ENCODE data around the gene PRSS27.
A peak's percentile ranks its signal among the peaks of the same experiment; 100 is the strongest.

PRSS27 gene

DNA sequence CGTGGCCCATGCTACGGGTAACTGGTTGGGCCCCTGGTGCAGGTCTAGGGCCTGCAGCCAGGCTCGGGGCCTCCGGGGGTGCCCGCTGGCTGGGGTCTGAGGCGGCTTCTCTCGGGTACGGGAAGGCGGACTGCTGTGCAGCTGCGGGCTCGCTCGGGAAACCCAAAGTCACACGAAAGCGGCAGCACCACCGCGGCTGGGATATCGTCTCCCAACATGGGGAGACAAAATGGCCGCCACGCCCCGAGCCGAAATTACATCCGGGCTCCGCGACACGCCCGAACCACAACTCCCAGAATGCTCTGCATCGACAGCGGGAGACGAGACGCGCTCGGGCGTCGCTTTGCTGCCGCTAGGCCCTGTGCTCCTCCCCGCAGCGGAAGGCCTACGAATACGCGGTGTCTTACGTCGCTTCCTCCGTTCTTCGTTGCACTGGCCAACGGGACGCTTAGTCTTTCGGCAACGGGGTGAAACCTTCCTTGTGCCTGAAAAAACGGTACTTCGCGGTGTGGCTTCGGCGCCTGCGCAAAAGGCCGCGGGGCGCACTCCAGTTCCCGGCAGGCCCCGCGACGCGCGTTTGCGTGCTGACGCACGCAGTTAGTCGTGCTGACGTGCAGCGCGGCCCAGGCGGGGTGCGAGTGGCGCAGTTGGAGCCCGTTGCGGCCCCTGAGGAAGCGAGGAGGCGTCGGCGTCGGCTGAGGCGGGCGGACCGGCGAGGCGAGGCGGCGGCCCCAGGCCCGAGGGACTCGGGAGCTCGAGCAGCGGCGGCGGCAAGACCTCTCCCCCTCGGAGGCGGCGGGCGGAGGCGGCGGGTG lies 32.2 kb upstream of the PRSS27 start, which contains the start of gene SRRM2:
SRRM2 (plus strand) TSS at position 604 of the 815 bp plus-strand sequence. CDS start 3,727 bp downstream, outside the sequence.
- peak; percentile 92 for DNase-seq (ENCODE audit: low spot score)
- ChIA-PET POLR2A (ENCODE audit: low non-redundant PET) (interaction anchor here (0.6 to 1.9 kb wide), 2 partner anchors 16 to 1442 kb away, joined by 3 to 12 read pairs; no protein-coding TSS in a partner anchor), CTCF (no interaction called here)
- TF ChIP-seq, protein P1, sequence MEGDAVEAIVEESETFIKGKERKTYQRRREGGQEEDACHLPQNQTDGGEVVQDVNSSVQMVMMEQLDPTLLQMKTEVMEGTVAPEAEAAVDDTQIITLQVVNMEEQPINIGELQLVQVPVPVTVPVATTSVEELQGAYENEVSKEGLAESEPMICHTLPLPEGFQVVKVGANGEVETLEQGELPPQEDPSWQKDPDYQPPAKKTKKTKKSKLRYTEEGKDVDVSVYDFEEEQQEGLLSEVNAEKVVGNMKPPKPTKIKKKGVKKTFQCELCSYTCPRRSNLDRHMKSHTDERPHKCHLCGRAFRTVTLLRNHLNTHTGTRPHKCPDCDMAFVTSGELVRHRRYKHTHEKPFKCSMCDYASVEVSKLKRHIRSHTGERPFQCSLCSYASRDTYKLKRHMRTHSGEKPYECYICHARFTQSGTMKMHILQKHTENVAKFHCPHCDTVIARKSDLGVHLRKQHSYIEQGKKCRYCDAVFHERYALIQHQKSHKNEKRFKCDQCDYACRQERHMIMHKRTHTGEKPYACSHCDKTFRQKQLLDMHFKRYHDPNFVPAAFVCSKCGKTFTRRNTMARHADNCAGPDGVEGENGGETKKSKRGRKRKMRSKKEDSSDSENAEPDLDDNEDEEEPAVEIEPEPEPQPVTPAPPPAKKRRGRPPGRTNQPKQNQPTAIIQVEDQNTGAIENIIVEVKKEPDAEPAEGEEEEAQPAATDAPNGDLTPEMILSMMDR (conservative IDR thresholded peaks at IDR 0.05; ENCODE audit: low read depth) = no peak
- peak within 1 kb of the TSS; percentile 99 for H3K27ac ChIP-seq

DNA sequence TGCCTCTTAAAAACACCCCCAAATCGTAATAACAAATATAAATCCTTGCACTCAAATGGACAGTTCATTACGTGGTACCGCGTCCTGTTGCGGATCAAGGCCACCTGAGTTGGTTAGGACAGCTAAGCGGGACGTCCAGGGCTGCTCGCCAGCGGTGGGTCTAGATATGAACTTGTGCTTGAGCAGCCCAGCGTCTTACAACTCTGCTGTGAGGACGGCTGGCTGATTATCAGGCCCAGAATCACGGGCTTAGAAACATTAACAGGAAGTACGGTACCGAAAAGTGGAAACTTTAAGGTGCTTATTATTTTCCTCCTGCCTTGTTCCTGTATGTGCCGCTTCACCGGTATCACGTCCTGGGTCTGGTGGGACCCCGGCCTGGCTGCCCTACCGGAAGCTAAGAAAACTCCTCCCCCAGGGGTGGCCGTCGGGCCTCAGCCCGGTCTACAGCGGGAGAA lies 31.6 kb upstream of the PRSS27 start:
- ChIA-PET POLR2A (ENCODE audit: low non-redundant PET) (no interaction called here), CTCF (no interaction called here)
- TF ChIP-seq, protein P1 (conservative IDR thresholded peaks at IDR 0.05; ENCODE audit: low read depth) = no peak
- peak overlapping the region; percentile 99 for H3K27ac ChIP-seq
- DNase-seq (ENCODE audit: low spot score) = peak; percentile 66

DNA sequence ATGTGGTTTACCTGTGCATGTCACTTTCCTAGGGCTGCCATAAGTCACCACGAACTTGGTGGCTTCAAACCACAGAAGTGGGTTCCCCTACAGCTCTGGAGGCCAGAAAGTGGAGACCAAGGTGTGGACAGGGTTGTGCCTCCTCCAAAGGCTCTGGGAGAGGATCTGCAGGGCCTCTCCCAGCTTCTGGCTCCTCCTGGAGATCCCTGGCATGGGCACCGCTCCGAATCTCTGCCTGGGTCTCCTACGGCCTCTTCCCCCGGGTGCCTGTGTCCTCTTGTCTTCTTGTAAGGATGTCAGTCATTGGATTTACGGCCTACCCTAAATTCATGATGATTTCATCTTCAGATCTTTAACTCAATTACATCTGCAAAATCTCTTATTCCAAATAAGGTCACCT lies 29.9 kb upstream of the PRSS27 start:
- POLR2A ChIA-PET (ENCODE audit: low non-redundant PET) = no interaction called here
- peak overlapping the region; percentile 7; the same call in 1 of the 2 replicates for H3K27ac ChIP-seq
- TF ChIP-seq, protein P1 (conservative IDR thresholded peaks at IDR 0.05; ENCODE audit: low read depth) = no peak
- CTCF ChIA-PET = no interaction called here
- no peak for DNase-seq (ENCODE audit: low spot score)

DNA sequence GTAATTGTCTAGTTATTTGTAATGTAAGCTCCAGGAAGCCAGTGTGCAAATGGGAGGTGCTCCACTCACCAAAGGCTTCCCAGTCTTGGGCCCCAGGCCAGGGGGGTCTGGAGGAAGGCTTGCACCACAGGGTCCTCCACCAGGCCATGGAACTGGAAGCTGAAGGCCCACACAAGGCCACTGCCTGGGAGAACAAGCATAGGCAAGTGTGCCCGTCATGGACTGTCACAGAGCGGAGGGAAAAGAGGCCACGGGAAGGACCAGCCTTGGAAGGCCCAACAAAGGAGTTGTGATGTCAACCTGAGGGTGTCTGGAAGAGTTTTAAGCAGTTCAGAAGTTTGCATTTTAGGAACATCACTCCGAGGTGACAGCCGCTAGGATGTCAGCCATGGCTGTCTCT lies 29.5 kb upstream of the PRSS27 start:
- no peak for DNase-seq (ENCODE audit: low spot score)
- peak overlapping the region; percentile 7; the same call in 1 of the 2 replicates for H3K27ac ChIP-seq
- TF ChIP-seq, protein P1 (conservative IDR thresholded peaks at IDR 0.05; ENCODE audit: low read depth) = no peak
- ChIA-PET CTCF (no interaction called here), POLR2A (ENCODE audit: low non-redundant PET) (no interaction called here)

DNA sequence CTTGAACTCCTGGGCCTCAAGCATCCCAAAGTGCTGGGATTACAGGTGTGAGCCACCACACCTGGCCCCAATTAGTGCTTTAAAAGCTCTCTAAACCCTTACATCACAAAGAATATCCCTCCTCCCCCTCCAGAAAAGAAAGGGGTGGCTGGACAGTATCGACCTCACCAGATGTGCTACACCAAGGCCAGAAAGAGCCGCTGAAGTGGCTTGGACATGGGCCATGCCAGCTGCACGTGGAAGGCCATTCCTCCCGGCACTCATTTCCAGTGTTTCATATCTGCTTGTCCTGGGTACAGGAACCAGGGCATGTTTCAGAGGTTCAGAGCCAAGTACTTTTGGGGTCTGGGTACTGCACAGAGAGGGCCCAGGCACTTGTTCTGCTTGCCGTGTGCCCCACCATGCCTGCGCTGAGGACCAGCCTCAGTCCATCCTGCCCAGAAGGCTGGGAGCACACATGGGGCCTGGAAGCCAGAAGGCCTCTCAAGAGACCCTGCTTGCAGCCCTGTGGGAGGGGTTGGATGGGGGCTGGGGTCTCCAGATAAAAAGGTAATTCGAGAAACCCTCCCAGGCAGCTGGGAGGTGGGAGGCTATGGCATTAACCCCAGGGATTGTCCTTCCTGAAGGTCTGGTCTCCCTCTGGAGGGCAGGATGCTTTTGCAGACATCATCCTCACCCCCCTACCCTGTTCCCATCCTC lies 28.9 kb upstream of the PRSS27 start:
- peak overlapping the region; percentile 7; the same call in 1 of the 2 replicates for H3K27ac ChIP-seq
- POLR2A ChIA-PET (ENCODE audit: low non-redundant PET) = no interaction called here
- TF ChIP-seq, protein P1 (conservative IDR thresholded peaks at IDR 0.05; ENCODE audit: low read depth) = no peak
- no peak for DNase-seq (ENCODE audit: low spot score)
- CTCF ChIA-PET = no interaction called here

DNA sequence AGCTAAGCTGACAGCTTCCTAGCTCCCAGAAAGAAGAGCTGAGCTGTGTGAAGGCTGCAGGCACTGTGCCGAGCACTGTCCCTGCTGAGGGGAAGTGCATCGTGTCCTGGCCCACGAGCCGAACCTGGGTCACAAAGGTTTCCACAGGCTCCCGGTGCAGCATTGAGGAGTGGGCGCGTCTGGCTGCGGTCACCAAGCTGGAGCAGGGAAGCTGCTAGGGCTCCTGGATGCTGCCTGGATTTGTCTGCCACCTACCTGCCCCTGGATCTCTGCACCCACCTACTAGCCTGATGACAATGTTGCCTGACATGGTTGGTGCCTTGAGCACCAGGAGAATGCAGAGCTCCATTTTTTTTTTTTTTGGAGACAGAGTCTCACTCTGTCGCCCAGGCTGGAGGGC lies 25.9 kb upstream of the PRSS27 start:
- no peak for DNase-seq (ENCODE audit: low spot score)
- ChIA-PET CTCF (no interaction called here), POLR2A (ENCODE audit: low non-redundant PET) (no interaction called here)
- TF ChIP-seq, protein P1 (conservative IDR thresholded peaks at IDR 0.05; ENCODE audit: low read depth) = no peak
- H3K27ac ChIP-seq = no peak overlapping the region
